GM19023 (cell line): ENCODE measurements around the gene NR4A3.

Source experiments
- ATAC-seq: cut with Tn5 transposase; IDR thresholded peaks from one replicate; pipeline ENCODE4 v1.9.1; 2021; ENCODE audit warnings: mild to moderate bottlenecking, moderate library complexity; ENCODE audit not compliant: unreplicated experiment

Gene NR4A3

DNA sequence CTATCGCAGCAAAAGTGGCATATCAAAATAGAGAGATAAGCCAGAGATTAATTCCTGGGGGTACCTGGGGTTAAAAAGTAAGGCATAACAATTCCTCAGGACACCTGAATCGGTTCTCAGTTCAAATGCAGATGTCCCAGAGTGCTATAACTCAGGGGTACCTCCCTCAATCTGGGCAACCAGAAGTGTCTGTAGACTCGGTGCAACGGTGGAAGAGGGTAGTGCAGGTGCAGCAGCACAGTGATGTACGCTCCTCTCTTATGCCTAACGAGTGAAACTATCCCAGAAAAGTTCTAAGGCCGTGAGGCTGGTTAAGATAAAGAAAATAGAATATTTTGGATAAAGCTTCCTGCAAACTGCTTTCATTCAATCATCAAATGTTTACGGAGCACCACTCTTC lies 7.9 kb upstream of the NR4A3 start:
- no peak for ATAC-seq

DNA sequence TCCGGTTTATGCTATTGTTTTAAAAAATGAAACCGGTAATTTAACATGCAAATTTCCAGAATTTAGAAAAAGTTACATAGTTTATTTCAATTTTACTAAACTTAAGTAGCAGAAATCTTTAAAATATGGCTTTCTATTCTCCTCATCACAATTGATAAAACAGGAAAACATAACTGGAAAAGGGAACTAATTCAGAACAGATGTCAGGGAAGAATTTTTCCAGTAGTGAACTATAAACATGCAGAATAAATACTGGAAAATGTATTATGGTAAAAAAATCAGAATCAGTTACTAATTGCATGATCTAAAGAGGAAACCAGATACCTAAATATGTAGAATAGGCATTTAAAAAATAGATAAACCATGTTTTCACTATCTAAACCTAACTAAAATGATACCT lies 7.3 kb upstream of the NR4A3 start:
- ATAC-seq, result no peak

DNA sequence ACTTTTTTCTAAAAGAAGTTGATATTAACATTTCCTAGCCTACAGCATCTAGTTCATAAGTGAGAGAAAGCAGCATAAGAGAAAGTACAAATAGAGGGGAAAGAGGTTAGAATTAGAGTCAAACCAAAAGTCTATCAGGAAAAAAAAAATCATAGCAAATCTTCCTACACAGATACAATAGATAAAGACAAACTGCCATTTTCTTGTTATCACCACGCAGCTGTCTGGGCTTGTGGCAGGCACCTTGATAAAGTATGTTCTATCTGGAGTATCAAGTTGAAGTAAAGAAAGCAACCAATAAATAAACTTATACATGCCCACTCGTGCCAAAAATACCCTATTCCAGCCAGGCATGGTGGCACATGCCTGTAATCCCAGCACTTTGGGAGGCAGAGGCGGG lies 5.3 kb upstream of the NR4A3 start:
- ATAC-seq, result no peak

DNA sequence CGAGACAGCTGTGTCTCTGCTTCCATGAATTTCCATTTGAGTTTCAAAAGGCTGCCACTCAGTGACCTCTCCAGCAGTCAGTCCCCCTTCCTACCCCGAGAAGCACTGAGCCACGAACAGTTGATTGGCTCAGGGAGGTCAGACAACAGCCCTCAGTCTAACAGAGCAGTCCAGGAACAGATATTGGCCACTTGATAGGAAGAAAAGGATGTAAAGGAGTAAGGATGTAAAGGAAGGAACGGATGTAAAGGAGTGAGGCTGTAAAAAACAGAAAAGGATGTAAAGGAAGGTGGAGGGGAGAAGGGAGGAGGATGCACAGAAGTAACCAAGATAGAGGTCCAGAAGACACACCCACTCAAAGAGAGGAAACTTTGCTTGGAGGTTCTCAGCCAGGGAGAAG lies 3.2 kb upstream of the NR4A3 start:
- ATAC-seq, result no peak

DNA sequence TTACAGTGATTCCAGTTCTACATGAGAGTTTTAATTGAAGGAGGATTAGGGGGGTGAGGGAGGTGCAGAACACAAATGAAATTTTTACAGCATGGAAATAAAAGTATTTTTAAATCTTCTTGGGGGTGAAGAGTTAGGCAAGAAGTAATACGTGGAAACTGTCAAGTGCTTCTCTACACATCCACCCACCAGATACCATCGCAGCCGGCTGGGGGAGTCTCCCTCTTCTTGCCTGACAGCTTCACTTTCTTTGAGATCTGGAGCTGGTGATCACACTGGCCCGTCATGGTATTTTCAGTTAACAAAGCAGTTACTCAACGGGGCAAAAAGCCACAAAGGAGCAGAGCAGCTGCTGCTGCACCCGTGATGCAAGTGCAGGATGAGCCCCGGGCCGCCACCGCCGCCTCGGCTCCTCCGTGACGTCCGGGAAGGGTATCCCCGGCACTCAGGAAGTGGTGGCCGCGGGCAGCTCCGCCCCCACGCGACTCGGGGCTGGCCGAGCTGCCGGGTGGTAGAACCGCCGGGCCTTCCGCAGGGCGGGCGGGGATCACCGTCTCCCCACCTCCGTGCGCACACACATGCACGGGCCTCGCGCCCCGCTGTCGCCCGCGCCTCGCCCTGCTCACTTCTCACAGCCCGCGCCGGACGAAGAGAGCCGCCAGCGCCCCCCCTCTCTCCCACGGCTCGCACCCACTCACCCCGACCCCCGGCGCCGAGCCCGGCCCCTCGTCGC lies 2.4 kb upstream of the NR4A3 start:
- peak; percentile 51 for ATAC-seq

DNA sequence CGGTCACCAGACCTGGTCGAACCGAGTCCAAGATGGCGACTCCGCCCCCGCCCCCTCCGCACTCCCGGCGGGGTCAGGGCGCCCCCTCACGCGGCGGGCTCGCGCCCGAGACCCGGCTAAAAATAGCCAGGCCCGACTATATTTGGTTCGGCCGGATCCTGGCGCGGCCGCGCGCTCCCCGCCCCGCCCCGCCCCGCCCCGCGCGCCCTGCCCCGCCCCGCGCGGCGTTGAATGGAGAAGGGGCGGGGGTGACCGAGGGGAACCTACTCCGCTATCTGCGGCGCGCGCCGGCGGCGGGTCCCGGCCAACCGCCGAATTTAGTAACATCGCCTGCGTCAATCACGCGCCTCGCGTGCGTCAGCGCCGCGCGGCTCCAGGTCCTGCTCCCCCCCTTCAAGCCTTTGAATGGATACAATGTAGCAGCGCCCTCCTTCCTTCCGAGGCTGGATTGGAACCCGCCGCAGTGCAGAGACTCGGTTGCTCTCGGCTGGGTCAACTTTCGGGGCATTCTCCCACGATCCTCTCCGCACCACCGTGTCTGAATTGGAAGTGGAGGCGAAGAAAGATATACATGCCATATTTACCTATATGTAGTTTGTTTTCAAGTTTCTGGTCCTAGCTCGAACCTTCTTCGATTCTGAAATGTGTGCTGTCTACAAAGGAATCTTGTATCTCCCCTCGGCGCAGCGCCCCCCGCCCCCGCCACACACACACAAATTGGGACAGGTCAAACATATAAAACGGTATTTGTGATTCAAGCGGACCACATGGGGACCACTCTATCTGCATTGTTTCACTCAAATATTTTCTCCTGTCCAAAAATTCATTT lies 1.6 kb upstream of the NR4A3 start:
- ATAC-seq, result peak; percentile 45

DNA sequence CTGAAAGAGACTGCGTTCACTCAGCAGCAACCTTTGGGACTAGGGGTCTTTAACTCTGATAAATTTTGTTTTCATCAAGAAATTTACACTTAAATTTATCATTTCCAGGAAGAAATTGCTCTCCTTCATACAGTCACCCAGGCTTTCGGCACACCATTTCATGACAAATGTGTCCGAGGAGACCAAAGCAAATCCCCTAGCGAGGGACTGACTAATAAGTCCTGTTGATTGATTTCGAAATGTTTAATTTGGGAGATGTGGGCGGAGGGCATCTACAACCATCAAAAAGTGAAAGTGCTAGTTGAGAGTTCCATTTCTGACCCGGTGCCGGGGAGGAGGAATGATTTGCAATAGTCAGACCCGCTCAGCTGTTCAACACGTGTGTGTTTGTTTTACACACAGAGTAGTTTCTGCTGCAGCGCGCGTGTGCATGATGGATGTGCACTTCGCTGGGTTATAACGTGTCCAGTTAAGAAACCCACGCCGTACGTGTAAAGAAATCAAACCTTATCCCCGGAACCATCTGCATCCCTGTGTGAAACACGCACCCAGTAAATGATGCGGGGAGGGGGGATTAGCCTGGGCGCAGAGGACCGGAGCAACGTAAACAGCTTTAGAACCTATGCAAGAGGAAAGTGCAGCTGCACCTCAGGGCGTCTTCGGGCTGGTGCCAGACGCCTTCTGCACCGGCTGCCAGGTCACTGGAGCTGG lies 845 bp upstream of the NR4A3 start:
- no peak for ATAC-seq

DNA sequence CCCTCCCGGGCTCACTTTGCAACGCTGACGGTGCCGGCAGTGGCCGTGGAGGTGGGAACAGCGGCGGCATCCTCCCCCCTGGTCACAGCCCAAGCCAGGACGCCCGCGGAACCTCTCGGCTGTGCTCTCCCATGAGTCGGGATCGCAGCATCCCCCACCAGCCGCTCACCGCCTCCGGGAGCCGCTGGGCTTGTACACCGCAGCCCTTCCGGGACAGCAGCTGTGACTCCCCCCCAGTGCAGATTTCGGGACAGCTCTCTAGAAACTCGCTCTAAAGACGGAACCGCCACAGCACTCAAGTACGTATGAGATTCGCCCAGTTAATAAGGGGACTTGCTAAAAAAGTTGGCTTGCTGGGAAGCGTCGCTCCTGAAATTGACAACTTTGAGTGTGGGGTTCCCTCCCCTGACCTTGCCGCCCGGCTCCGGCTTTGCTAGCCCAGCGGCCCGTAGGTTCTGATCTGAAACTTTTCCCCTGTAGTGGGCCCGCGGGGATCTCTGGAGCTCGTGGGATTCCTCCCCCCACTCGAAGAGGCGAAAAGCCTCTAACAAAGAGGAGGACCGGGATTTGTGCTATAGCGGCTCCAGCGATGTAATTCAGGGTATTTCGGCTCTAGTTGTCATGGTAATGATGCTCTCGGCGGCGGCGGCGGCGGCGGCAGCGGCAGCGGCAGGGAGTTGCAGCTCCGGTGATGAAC lies 572 bp downstream of the NR4A3 start:
- peak; percentile 0 for ATAC-seq

DNA sequence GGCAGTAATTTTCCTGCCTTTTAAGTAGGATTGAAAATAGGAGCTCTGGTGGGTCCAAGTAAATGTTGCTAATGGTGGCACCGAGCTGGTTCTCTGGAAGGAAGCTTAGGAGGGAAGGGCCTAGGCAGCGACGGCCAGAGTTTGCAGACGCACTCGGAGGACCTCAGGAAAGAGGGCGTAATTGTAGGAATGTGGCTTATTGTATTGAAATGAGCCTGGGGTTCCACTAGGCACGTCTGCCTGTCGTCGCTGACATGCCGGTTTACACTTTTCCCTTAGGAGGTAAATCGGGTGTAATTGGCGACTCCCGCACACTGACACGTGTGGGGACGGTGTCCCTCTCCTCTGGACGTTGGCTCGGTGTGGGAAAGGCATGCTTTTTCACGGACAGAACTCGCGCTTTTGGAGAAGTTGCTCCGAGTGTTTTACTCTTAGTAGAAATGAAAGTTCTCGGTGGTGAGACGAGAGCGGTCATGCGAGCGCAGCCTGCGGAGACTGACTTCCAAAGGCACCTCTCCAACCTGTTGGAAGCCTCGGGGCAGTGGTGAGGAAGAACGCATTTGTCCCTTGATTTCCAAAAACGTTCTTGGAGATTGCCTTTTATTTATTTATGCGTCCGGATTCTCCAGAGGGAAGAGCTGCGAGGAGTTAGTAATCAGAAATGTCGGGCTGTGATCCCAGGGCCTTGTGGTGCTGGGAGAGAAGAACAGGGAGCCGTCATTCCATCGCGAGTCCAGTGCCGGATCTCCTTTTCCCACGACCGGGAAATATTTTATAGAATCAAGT lies 1.3 kb downstream of the NR4A3 start:
- no peak for ATAC-seq

DNA sequence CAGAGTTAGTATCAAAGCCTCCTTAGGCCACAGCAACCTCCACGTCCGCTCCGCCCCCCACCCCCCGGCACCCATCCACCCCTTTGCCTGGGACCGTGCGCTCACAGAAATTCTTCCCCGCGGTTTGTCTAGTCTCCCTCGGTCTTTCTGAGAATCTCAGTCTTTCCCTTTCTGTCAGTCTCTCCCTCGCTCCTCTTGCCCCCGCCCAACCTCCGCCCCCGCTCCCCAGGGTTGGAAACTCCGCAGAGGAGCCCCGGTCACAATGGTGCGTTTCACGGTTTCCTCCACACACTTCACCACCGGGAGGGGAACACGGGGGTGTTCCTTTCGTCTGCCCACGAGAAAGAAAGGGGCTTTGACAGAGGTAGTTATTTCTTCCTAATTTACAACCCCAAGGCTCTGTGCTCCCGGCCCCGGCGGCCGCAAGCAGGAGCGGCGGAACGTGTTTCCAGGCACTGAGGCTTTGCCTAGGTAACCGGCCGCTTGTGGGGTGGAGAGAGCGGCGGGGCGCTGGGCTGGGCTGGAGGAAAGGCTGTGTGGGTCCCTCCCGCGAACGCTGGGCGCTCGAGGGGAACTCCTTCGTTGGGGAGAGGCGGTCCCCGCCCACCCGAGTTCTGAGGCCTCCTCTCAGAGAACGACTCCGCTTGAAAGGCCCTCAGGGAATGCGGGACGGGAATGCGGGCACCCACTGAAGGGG lies 2.1 kb downstream of the NR4A3 start:
- no peak for ATAC-seq

DNA sequence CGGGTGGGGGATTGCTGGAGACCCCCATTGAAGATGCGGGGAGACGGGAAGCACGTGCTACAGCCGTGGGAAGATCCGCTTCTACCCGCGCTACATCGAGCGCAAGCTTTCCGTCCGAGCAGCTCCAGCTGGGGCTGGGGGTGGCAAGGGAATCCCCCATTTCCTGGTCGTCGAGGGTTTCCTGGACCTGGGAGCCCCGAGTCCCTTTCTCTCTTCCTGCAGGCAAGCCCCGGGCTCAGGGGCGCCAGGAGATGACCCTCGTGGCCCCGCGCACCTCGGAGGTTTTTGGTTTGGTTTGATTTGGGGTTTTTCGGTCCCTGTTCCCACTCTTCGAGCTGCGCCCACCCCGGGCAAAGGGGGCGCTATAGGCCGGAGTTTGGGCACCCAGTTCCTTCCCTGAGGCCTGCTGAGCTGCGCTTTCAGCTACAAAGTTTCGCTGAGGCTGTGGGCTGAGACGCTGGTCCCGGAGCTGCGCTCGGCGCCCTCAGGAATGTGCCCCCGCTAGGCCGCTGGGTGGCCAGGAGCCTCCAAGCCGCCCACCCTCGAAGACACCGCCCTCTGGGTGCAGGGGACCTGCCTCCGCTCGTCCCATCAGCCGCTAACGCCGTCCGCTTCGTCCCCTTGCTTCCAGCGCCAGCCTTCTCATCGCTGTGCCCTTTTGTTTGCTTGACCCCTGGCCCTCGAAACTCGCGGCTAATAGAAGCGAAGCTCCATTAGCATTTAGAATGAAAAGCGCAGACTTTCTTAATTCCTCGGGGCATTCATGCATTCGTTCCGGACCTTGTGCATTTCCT lies 2.9 kb downstream of the NR4A3 start:
- no peak for ATAC-seq

DNA sequence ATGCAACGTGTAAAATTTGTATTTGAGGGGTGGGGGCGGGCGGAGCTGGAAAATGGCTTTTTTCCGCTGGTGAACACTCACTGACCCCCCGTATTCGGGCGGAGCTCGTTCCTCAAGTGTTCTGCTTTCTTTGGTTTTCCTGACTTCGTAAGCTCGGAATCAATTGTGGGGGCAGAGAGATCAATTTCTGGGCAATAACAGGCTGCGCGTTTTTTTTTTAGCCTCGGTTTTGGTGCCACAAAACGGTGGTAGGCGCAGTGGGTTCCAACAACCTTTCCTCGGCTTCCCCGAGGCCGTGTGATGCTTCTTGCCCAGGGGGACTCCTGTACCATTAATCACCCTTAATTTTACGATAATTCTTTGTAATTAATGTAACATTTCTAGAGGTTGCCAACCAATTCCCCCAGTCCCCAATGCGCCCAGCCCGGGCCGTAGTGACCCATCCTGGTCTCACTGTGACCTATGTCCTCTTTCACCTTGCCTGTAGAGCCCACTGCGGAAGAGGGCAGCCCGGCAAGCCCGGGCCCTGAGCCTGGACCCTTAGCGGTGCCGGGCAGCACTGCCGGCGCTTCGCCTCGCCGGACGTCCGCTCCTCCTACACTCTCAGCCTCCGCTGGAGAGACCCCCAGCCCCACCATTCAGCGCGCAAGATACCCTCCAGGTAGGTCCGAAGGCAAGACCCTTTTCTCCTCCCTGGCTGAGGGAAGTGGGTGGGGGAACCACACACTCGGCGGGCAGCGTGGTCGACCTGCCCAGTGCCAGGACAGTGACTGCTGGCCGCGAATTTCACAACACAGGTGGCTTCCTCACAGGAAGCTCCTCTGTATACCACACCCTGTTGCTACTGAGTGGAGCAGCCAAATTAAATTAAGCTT lies 3.7 kb downstream of the NR4A3 start:
- ATAC-seq, result no peak

DNA sequence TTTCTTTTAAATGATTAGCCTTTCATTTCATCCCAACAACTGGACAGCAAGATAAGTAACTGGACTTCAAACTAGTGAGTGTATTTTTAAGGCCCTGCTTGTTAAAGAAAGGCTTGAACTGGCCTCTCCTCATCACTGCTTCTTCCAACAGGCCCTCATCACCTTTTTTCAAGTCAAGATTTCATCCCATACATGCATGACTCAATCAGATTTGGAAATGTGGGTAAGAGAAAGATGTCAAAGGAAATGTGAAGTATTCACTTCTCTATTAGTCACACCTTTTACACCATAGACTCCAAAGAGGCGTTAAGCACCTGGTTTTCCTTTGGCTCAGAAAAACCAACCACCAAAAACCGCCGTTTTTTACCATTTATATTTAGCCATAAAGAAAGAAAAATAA lies 4.9 kb downstream of the NR4A3 start:
- no peak for ATAC-seq

DNA sequence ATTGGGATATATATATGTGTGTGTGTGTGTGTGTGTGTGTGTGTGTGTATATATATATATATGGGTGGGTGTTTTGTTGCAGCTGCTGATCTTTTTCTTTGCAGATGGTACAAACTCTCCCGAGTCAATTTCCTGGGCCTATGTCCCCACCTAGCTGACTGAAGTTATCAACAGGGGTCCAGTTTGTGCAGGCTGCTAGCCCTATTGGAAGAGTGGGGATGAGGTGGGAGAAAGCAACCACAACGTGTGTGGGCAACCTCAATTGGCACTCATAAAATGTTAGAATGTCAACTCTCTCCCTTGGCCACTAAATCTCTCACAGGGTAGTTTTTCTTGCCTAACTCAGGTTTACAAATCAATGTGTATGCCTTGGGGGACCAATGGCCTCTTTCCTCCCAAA lies 5.6 kb downstream of the NR4A3 start:
- ATAC-seq, result no peak

DNA sequence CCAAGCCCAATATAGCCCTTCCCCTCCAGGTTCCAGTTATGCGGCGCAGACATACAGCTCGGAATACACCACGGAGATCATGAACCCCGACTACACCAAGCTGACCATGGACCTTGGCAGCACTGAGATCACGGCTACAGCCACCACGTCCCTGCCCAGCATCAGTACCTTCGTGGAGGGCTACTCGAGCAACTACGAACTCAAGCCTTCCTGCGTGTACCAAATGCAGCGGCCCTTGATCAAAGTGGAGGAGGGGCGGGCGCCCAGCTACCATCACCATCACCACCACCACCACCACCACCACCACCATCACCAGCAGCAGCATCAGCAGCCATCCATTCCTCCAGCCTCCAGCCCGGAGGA lies 6.3 kb downstream of the NR4A3 start:
- no peak for ATAC-seq

DNA sequence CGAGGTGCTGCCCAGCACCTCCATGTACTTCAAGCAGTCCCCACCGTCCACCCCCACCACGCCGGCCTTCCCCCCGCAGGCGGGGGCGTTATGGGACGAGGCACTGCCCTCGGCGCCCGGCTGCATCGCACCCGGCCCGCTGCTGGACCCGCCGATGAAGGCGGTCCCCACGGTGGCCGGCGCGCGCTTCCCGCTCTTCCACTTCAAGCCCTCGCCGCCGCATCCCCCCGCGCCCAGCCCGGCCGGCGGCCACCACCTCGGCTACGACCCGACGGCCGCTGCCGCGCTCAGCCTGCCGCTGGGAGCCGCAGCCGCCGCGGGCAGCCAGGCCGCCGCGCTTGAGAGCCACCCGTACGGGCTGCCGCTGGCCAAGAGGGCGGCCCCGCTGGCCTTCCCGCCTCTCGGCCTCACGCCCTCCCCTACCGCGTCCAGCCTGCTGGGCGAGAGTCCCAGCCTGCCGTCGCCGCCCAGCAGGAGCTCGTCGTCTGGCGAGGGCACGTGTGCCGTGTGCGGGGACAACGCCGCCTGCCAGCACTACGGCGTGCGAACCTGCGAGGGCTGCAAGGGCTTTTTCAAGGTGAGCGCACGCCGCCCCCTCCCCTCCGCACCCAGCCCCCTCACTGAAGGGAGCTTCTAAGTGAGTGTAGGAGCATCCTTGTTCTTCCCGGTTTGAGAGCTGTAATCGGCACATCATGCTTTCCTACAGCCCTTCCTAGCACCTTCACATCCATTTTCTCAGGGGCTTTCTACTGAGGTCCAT lies 6.9 kb downstream of the NR4A3 start:
- no peak for ATAC-seq

DNA sequence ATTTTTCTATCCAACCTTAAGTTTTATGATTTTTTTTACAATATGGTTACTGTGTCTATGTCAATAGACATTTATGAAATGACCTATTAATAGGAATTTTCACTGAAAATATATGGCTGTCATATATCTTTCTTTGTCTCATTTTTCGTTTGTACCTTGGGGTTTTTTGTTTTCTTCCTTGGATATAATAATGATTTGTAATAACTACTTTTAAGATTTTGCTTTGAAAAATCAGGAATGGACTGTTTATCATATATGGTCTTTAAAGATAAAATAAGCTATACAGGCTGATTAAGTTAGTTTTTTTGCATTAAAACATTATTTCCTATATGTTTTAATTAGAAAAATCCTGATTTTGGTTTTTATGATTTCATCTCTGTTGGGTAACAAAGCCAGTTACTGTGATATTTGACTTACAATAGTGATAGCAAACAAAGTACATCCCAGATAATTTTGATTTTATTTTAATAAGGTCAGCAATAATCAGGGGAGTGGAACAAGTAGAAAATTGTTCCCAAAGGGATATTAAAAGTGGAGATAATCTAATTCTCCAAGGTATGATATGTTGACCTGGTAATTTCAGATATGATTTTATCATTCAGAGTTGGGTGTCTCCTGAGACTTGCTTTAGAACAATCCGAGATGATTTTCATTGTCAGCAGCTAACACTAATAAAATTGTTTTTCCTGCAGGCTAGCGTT lies 10.3 kb downstream of the NR4A3 start:
- no peak for ATAC-seq
